Trophoblast cell (in vitro differentiated cells and primary cell): ENCODE measurements around the gene TSPEAR.

Source experiments
- DNase-seq, 2 donors: peaks; one replicate each; pipeline ENCODE4 v3.0.0-alpha.2; 2016
- H2AFZ ChIP-seq: 2 replicates; pipeline ENCODE4 v1.6.1; 2013; ENCODE audit warnings: low read length, moderate library complexity, mild to moderate bottlenecking; ENCODE audit not compliant: insufficient read depth, poor library complexity
- H2AK5ac ChIP-seq: 2 replicates; pipeline ENCODE4 v1.6.1; 2013; ENCODE audit warnings: mild to moderate bottlenecking, low read length
- H2BK120ac ChIP-seq: 2 replicates; pipeline ENCODE4 v1.6.1; 2013; ENCODE audit warnings: low read length, mild to moderate bottlenecking, moderate library complexity; ENCODE audit not compliant: insufficient read depth, poor library complexity
- H2BK12ac ChIP-seq: 2 replicates; pipeline ENCODE4 v1.6.1; 2013; ENCODE audit warnings: mild to moderate bottlenecking, low read length, moderate library complexity
- H2BK5ac ChIP-seq: 2 replicates; pipeline ENCODE4 v1.6.1; 2013; ENCODE audit warnings: low read length, low read depth, moderate library complexity, mild to moderate bottlenecking; ENCODE audit not compliant: poor library complexity
- H3K14ac ChIP-seq: 2 replicates; pipeline ENCODE4 v1.6.1; 2013; ENCODE audit warnings: mild to moderate bottlenecking, low read length
- H3K18ac ChIP-seq: 2 replicates; pipeline ENCODE4 v1.6.1; 2013; ENCODE audit warnings: mild to moderate bottlenecking, low read length
- H3K23ac ChIP-seq: 2 replicates; pipeline ENCODE4 v1.6.1; 2013; ENCODE audit warnings: low read length
- H3K27ac ChIP-seq: 2 replicates; pipeline ENCODE4 v1.5.1; 2013; ENCODE audit warnings: low read depth, mild to moderate bottlenecking, inconsistent platforms, low read length, moderate library complexity
- H3K27me3 ChIP-seq: 2 replicates; pipeline ENCODE4 v1.6.1; 2013; ENCODE audit warnings: inconsistent platforms, mild to moderate bottlenecking, low read length, moderate library complexity; ENCODE audit not compliant: insufficient read depth
- H3K36me3 ChIP-seq, 2 experiments: 1 replicate in 1 of 2; 2 replicates in 1 of 2; pipeline ENCODE4 v1.6.1; 2013; ENCODE audit warnings: low read length in 2 of 2, mild to moderate bottlenecking in 2 of 2, moderate library complexity in 1 of 2; ENCODE audit not compliant: insufficient read depth in 2 of 2, control insufficient read depth in 1 of 2
- H3K4ac ChIP-seq: 2 replicates; pipeline ENCODE4 v1.6.1; 2013; ENCODE audit warnings: low read depth, mild to moderate bottlenecking, low read length, moderate library complexity
- H3K4me1 ChIP-seq, 2 experiments: 1 replicate in 1 of 2; 2 replicates in 1 of 2; pipeline ENCODE4 v1.6.1; 2013; ENCODE audit warnings: low read length in 2 of 2, mild to moderate bottlenecking in 2 of 2, moderate library complexity in 1 of 2; ENCODE audit not compliant: insufficient read depth in 2 of 2, control insufficient read depth in 1 of 2
- H3K4me2 ChIP-seq: 2 replicates; pipeline ENCODE4 v1.6.1; 2013; ENCODE audit warnings: inconsistent platforms, mild to moderate bottlenecking, low read length, moderate library complexity
- H3K4me3 ChIP-seq: 2 replicates; pipeline ENCODE4 v1.5.1; 2013; ENCODE audit warnings: mild to moderate bottlenecking, low read depth, low read length, inconsistent platforms
- H3K79me1 ChIP-seq: one replicate; pipeline ENCODE4 v1.6.1; 2013; ENCODE audit warnings: low read length
- H3K79me2 ChIP-seq: 2 replicates; pipeline ENCODE4 v1.6.1; 2013; ENCODE audit warnings: low read length, mild to moderate bottlenecking; ENCODE audit not compliant: control insufficient read depth, insufficient read depth, poor library complexity
- H3K9ac ChIP-seq: 2 replicates; pipeline ENCODE4 v1.6.1; 2013; ENCODE audit warnings: mild to moderate bottlenecking, low read length
- H3K9me3 ChIP-seq: 2 replicates; pipeline ENCODE4 v1.6.1; 2013; ENCODE audit warnings: low read depth, mild to moderate bottlenecking, control low read depth, inconsistent platforms, low read length; ENCODE audit not compliant: insufficient read depth
- H4K12ac ChIP-seq: 2 replicates; pipeline ENCODE4 v1.6.1; 2013; ENCODE audit warnings: low read depth, mild to moderate bottlenecking, low read length, moderate library complexity
- H4K8ac ChIP-seq: 2 replicates; pipeline ENCODE4 v1.6.1; 2013; ENCODE audit warnings: low read depth, mild to moderate bottlenecking, low read length, moderate library complexity
- H4K91ac ChIP-seq: one replicate; pipeline ENCODE4 v1.6.1; 2013; ENCODE audit warnings: low read depth, mild to moderate bottlenecking, low read length, moderate library complexity
- WGBS: extraction: QIAGEN DNeasy Blood & Tissue Kit; methylation state at CpG from one replicate; pipeline ENCODE4 v1.1.7; 2013; ENCODE audit warnings: missing lambda C conversion rate; ENCODE audit not compliant: insufficient read length, insufficient coverage; ENCODE audit errors: extremely low coverage; 5-methylcytosine and 5-hydroxymethylcytosine counted together

The TSPEAR gene

DNA sequence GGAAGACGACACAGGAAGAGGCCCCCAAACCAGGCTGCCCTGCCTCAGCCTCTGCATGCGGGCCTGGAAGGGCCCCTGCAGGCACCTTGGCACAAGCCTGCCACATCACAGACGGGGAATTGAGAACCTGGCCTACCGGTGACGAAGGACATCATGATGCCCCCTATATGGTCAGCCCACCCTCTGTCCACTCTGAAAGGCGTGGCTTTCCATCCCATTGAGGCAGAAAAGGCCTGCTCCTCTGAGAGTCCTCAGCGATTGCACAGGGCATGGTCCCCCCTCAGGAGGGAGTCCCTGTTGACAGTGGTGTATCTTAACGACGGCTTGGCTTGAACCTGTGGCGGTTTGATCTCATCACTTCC is 182.8 kb downstream of the TSPEAR start:
- H3K79me1 ChIP-seq, result no peaks in the 10 kb centered on the region
- WGBS, result no CpG with 5 or more reads among the region's 10 CpGs
- no peak overlapping the region for H2AFZ ChIP-seq
- H3K23ac ChIP-seq, result no peak overlapping the region
- no peak for DNase-seq
- H3K4me1 ChIP-seq, result no peaks in the 10 kb centered on the region
- H3K14ac ChIP-seq, result no peak overlapping the region
- H2BK12ac ChIP-seq, result no peak overlapping the region
- no peak overlapping the region for H3K18ac ChIP-seq
- H3K4me2 ChIP-seq, result no peak overlapping the region
- H4K91ac ChIP-seq, result no peak overlapping the region
- no peak overlapping the region for H2BK120ac ChIP-seq
- H3K27me3 ChIP-seq, result no peaks in the 10 kb centered on the region
- H2BK5ac ChIP-seq, result no peak overlapping the region
- no peaks in the 10 kb centered on the region for H3K9me3 ChIP-seq
- H3K79me2 ChIP-seq, result no peaks in the 10 kb centered on the region
- no peak overlapping the region for H3K4ac ChIP-seq
- H3K36me3 ChIP-seq, result no peaks in the 10 kb centered on the region
- H4K8ac ChIP-seq, result no peak overlapping the region
- no peak overlapping the region for H2AK5ac ChIP-seq
- no peak overlapping the region for H4K12ac ChIP-seq
- H3K9ac ChIP-seq, result no peak overlapping the region
- H3K27ac ChIP-seq, result no peak overlapping the region
- no peak overlapping the region for H3K4me3 ChIP-seq

DNA sequence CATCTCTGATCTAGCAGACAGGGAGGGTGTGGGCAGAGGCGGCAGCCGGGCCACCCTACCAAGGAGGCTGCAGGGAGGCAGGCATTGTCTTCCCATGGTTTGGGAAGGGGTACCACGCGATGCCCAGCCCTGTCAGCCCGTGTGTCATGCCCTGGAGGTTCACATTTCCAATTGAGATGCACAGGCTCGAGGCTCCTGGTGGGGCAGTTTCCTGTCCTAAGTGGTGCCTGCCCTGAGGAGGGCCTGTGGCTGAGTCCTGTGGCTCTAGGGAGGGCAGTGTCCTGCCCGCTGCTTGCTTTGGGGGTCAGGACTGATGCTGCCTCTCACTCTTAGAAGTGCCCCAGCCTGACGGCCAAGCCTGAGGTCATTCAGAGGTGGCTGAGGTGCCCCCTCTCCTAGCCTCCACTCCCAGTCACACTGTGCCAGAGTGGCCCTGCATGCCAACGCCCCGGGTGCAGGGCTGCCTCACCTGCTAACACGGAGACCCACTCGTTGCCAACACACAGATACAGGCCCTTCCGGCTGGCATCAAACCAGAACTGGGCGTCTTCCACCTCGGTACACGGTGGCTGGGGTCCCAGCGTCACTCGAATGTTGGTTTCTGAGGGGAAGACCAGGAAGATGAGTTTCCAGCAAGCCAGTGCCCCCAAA is 183.3 kb downstream of the TSPEAR start:
- H3K4me2 ChIP-seq, result no peak overlapping the region

DNA sequence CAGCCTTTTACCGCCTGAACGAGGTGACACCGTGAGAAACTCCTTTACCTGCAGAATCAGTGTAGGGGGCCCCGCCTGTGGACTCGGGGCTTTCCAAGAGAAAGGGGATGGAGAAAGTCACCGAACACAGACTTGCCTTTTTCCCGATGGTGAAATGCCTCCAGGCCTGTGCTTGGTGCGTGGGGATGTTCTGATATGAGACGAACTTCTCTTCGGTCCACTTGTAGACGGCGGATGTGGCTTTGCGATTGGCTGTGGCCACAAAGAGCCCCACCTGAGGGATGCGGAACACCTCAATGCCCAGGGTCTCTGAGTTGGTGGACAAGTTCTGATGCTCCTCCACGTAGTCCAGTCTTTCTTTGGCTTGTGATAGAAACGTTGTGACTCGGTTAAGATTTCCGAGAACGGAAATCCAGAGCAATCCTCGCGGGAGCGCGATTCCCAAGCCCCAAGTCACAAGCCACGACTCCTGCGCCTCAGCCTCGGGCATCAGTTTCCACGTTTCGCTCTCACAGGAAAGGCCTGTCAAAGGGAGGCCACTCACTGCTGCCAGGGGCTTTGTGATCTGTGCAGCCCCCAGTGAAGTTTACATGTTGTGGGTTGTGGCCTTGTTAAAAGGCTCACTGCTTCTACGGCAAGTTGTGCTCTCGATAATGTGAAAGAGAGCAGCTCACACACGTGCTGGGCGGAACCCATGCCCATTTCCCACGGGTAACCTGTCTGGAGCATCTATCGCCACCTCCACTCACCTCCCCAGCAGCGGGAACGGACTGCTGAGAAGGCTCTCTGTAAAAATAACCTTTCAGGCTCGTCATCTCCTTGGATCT is 184.0 kb downstream of the TSPEAR start:
- H3K79me2 ChIP-seq, result no peaks in the 10 kb centered on the region

More for the DNA sequence above, 183.3 kb downstream of the TSPEAR start:
- Histone ChIP-seq H3K14ac (no peak overlapping the region), H3K27ac (no peak overlapping the region), H3K23ac (no peak overlapping the region), H4K91ac (no peak overlapping the region), H4K12ac (no peak overlapping the region), H4K8ac (no peak overlapping the region), H3K4me1 (no peaks in the 10 kb centered on the region), H3K79me1 (no peaks in the 10 kb centered on the region), H3K27me3 (no peaks in the 10 kb centered on the region), H2AFZ (no peak overlapping the region), H3K9ac (no peak overlapping the region), H3K9me3 (no peaks in the 10 kb centered on the region), H3K36me3 (no peaks in the 10 kb centered on the region), H3K4me3 (no peak overlapping the region), H2BK5ac (no peak overlapping the region), H2BK12ac (no peak overlapping the region), H2BK120ac (no peak overlapping the region), H3K18ac (no peak overlapping the region), H3K4ac (no peak overlapping the region), H3K79me2 (no peaks in the 10 kb centered on the region), H2AK5ac (no peak overlapping the region)
- WGBS, result no CpG with 5 or more reads among the region's 18 CpGs
- no peak for DNase-seq

DNA sequence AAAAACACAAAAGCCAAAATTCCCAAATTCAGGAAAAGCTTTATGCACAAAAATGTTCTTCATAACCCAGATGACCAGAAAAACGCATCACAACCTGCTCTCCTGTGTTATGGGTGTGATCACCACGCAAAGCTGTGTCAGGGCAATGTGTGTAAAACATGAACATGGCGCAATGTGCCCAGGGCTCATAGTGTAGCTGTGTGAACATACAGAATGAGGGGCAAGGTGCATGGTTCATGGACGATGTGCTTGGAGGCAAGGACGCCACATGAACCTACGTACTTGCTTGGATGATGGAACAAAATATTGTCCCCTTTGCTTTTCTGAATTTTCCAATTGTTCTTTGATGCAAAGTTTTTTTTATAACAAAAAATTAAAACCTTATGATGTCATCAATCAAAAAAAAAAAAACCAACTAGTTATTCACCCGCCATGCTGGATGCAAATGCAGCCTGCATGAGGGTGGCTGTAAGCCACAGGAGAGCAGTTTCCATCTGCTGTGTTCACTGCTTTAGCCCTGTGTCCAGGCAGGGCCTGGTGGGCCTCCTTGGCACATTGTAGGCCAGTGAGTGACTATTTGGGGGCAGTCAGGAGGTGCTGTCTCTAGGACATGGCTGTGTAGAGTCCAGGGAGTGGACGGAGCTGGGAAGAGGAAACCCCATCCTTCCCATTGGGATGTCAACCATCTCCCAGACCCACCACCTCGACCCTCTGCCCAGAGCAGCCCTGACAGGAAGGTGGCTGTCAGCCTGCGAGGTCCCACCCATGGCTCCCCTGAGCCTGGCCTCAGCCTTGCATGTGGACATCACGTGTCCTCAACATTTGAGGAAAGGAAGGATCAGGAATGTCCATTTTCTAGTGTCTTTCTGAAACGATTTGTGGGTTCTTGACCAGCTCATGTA is 185.0 kb downstream of the TSPEAR start:
- H3K18ac ChIP-seq, result no peak overlapping the region
- DNase-seq, result no peak
- H3K36me3 ChIP-seq, result no peaks in the 10 kb centered on the region
- H4K91ac ChIP-seq, result no peak overlapping the region
- H2BK5ac ChIP-seq, result no peak overlapping the region
- no peak overlapping the region for H3K27ac ChIP-seq
- no peak overlapping the region for H3K4me3 ChIP-seq
- no peaks in the 10 kb centered on the region for H3K9me3 ChIP-seq
- no peak overlapping the region for H3K9ac ChIP-seq
- H3K27me3 ChIP-seq, result no peaks in the 10 kb centered on the region
- H3K4ac ChIP-seq, result no peak overlapping the region
- no peak overlapping the region for H4K8ac ChIP-seq
- H3K4me1 ChIP-seq, result no peaks in the 10 kb centered on the region
- H2AK5ac ChIP-seq, result no peak overlapping the region
- no peaks in the 10 kb centered on the region for H3K79me1 ChIP-seq
- H3K4me2 ChIP-seq, result no peak overlapping the region
- WGBS, result no CpG with 5 or more reads among the region's 12 CpGs
- H2AFZ ChIP-seq, result no peak overlapping the region
- H2BK120ac ChIP-seq, result no peak overlapping the region
- no peak overlapping the region for H2BK12ac ChIP-seq
- no peaks in the 10 kb centered on the region for H3K79me2 ChIP-seq
- H3K23ac ChIP-seq, result no peak overlapping the region
- H4K12ac ChIP-seq, result no peak overlapping the region
- H3K14ac ChIP-seq, result no peak overlapping the region

More for the DNA sequence above, 184.0 kb downstream of the TSPEAR start:
- H4K12ac ChIP-seq, result no peak overlapping the region
- H3K9ac ChIP-seq, result no peak overlapping the region
- no peak overlapping the region for H3K18ac ChIP-seq
- no CpG with 5 or more reads among the region's 37 CpGs for WGBS
- no peak overlapping the region for H2BK120ac ChIP-seq
- DNase-seq, result no peak
- no peak overlapping the region for H2BK5ac ChIP-seq
- no peak overlapping the region for H3K14ac ChIP-seq
- H3K23ac ChIP-seq, result no peak overlapping the region
- no peaks in the 10 kb centered on the region for H3K27me3 ChIP-seq
- H2AK5ac ChIP-seq, result no peak overlapping the region
- H4K91ac ChIP-seq, result no peak overlapping the region
- no peak overlapping the region for H2BK12ac ChIP-seq
- H3K4me1 ChIP-seq, result no peaks in the 10 kb centered on the region
- H3K4me3 ChIP-seq, result no peak overlapping the region
- H2AFZ ChIP-seq, result no peak overlapping the region
- no peak overlapping the region for H4K8ac ChIP-seq
- no peaks in the 10 kb centered on the region for H3K36me3 ChIP-seq
- no peaks in the 10 kb centered on the region for H3K79me1 ChIP-seq
- no peak overlapping the region for H3K4ac ChIP-seq
- H3K27ac ChIP-seq, result no peak overlapping the region
- no peak overlapping the region for H3K4me2 ChIP-seq
- no peaks in the 10 kb centered on the region for H3K9me3 ChIP-seq
